Heart right ventricle (tissue), 16 donors: ENCODE measurements around the gene ANKH. TPM values are rescaled to one million over a fixed set of nuclear protein-coding genes. Genes with fewer than 3 reads are reported as not detected.
"Not testable (repeated sequence)": the region's sequence is repeated elsewhere in the genome, so short reads cannot be mapped to it uniquely, and the experiment has no call there.

Experiments used
- ATAC-seq, 8 donors: fragments of 200-7000 bp; cut with Tn5 transposase; one replicate each; pipeline ENCODE4 v1.9.1; 2020; ENCODE audit warnings: mild to moderate bottlenecking in 8 of 8, moderate library complexity in 8 of 8, moderate number of reproducible peaks in 1 of 8
- DNase-seq, 2 donors: peaks; one replicate each; pipeline ENCODE4 v3.0.0-alpha.2; 2020
- H3K27ac ChIP-seq, 10 donors: fragments of 200-600 bp; sonication (generic) in 2 of 10; one replicate each; pipeline versions ENCODE4 v1.5.0 to v1.8.0; 2020 to 2022; ENCODE audit warnings: mild to moderate bottlenecking in 3 of 10
- H3K27me3 ChIP-seq, 7 donors: fragments of 200-600 bp; one replicate each; pipeline ENCODE4 v1.8.0; 2021 to 2022; ENCODE audit warnings: mild to moderate bottlenecking in 2 of 7
- H3K36me3 ChIP-seq, 9 donors: fragments of 200-600 bp; sonication (generic) in 1 of 9; one replicate each; pipeline versions ENCODE4 v1.5.0 to v1.8.0; 2020 to 2022; ENCODE audit warnings: mild to moderate bottlenecking in 2 of 9
- H3K4me1 ChIP-seq, 9 donors: fragments of 200-600 bp; sonication (generic) in 1 of 9; one replicate each; pipeline versions ENCODE4 v1.5.0 to v1.8.0; 2020 to 2022; ENCODE audit warnings: mild to moderate bottlenecking in 4 of 9
- H3K4me3 ChIP-seq, 10 donors: fragments of 200-600 bp; sonication (generic) in 2 of 10; one replicate each; pipeline versions ENCODE4 v1.5.0 to v1.8.0; 2020 to 2022; ENCODE audit warnings: mild to moderate bottlenecking in 7 of 10, moderate library complexity in 2 of 10
- H3K9me3 ChIP-seq, 11 donors: fragments of 200-600 bp in 10 of 11; sonication (generic) in 2 of 11; one replicate each; pipeline versions ENCODE4 v1.5.0 to v1.8.0; 2013 to 2022; ENCODE audit warnings: mild to moderate bottlenecking in 2 of 11, control low read depth in 1 of 11, moderate library complexity in 1 of 11
- CTCF ChIP-seq, 9 donors: fragments of 200-600 bp; sonication (generic) in 2 of 9; IDR thresholded peaks; one replicate each; pipeline versions ENCODE4 v1.5.0 to v1.8.0; 2021 to 2022; ENCODE audit warnings: antibody characterized with exemption in 9 of 9, mild to moderate bottlenecking in 5 of 9, moderate library complexity in 1 of 9
- WGBS, 2 donors: extraction: QIAGEN DNeasy Blood & Tissue Kit; methylation state at CpG; one replicate each; pipeline ENCODE4 v1.1.7; 2013; ENCODE audit warnings: inconsistent platforms in 1 of 2; 5-methylcytosine and 5-hydroxymethylcytosine counted together
- intact Hi-C, 10 donors: fragments of 100-400 bp; cut with DNase I; formaldehyde crosslinking; loops; one replicate each; pipeline versions ENCODE4 v1.11.1 to v1.14.2; 2022
- polyA plus RNA-seq, 2 donors: library from polyadenylated mRNA; stranded (reverse); fragments of 200-250 nt; gene quantifications; one replicate each; pipeline ENCODE4 v1.2.3, GENCODE V29; 2013
- total RNA-seq, 10 donors: library from RNA; stranded (reverse); fragmentation: NEBNext Ultra II Directional in 3 of 10; extraction: Animal tissue kit (Norgen Biotek cat#: 25700) in 3 of 10; gene quantifications; one replicate each; pipeline versions ENCODE4 v1.2.1 to v1.2.4, GENCODE V29; 2021 to 2023
- donor health status: Arrhythmogenic right ventricular cardiomyopathy.
- donor health status: ischemic (EF 13 %, LVEDD 7.1; RV severe dilation, severe dysfunction).
- donor health status: healthy with polysubstance abuse.
- donor health status: DM: no; HTN: yes; CAD: no.
- donor health status: DM: no; HTN: no; CAD: no.
- donor health status: ischemic (EF 25% LVEDD 6.9; RV normal size, moderate dysfunction).
- donor health status: ischemic (EF 25% LVEDD 5.7; RV mildly dilated, moderate dysfunction).
- donor health status: healthy.
- donor health status: DM: yes; HTN: yes; CAD: no.
- donor health status: Ischemic cardiomyopathy.
- donor health status: ischemic (EF 35%, LVEDD 5.7; RV mildly dilated, moderate dysfunction).
- donor health status: nonischemic (EF 11% LVEDD 7.7; RV severe dilation, severe dysfunction).
- donor health status: DM: yes; HTN: yes; CAD: no.
- donor health status: PGD.
- donor health status: ischemic (EF 29% LVEDD 5.4; RV normal size, mild dysfunction).
- donor health status: nonischemic (EF 23%, LVEDD 6.1; RV moderate dilation, normal function).

Gene ANKH
- total and polyA plus RNA-seq, 12 donors = 51.0 to 256 (median 192) TPM

DNA sequence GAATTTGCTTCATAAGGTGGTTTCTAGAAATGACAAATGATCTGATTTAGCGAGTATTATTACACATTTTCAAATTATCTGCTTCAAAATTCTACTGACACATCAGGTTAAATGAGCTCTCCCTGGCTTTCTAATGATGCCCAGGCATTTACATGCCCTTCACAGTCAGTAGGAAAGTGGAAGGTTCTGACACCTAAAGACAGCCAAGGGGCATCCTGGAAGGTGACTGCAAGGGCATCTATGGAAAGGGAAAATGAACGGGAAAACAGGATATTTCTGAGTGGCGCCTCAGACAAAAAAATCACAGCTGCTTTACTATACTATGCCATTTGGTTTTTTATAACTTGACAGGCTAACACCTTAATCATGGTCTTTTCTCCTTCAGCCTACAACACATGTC, 31.0 kb downstream of the ANKH start:
- intact Hi-C loops = no loop called here
- Histone ChIP-seq H3K27me3 (no peaks in the 10 kb centered on the region), H3K36me3 (peaks cover 0 to 37% (median 0%) of the 10 kb centered on the region in 9 donors), H3K4me3 (no peak overlapping the region), H3K9me3 (peaks cover 0 to 6% (median 0%) of the 10 kb centered on the region in 11 donors), H3K27ac (no peak overlapping the region), H3K4me1 (peaks cover 0 to 12% (median 0%) of the 10 kb centered on the region in 9 donors)
- no peak for TF ChIP-seq CTCF (IDR thresholded peaks at IDR 0.05)
- WGBS, 2 donors = 83 to 84% methylated on average over 3 of the region's 3 CpGs
- ATAC-seq (no peak), DNase-seq (no peak)

GRCh38 chr5:14838396-14839319, 32.9 kb downstream of the ANKH start:
- H3K36me3 ChIP-seq = peaks cover 0 to 24% (median 0%) of the 10 kb centered on the region in 9 donors
- intact Hi-C loops = no loop called here
- H3K9me3 ChIP-seq = peaks cover 0 to 6% (median 0%) of the 10 kb centered on the region in 11 donors
- WGBS, 2 donors = 86 to 89% methylated on average over 15 of the region's 15 CpGs
- H3K27me3 ChIP-seq = no peaks in the 10 kb centered on the region
- H3K4me1 ChIP-seq = peaks cover 0 to 15% (median 6%) of the 10 kb centered on the region in 9 donors
- no peak for DNase-seq
- no peak for TF ChIP-seq CTCF (IDR thresholded peaks at IDR 0.05)
- H3K4me3 ChIP-seq = no peak overlapping the region
- ATAC-seq = no peak
- no peak overlapping the region for H3K27ac ChIP-seq

- intact Hi-C loops, H3K27ac ChIP-seq, ATAC-seq, H3K9me3 ChIP-seq, H3K4me3 ChIP-seq, H3K27me3 ChIP-seq, DNase-seq: not testable (repeated sequence)
- Histone ChIP-seq H3K36me3 (peaks cover 0 to 24% (median 0%) of the 10 kb centered on the region in 9 donors), H3K4me1 (peaks cover 2 to 26% (median 13%) of the 10 kb centered on the region in 9 donors)
- 96 to 98% methylated on average over 5 of the region's 7 CpGs for WGBS, 2 donors
Observed at GRCh38 chr5:14837423-14838122, 34.0 kb downstream of the ANKH start.

GRCh38 chr5:14834584-14835550, 36.7 kb downstream of the ANKH start:
- no peak overlapping the region for H3K4me3 ChIP-seq
- no peak for TF ChIP-seq CTCF (IDR thresholded peaks at IDR 0.05)
- peaks cover 0 to 21% (median 0%) of the 10 kb centered on the region in 9 donors for H3K36me3 ChIP-seq
- no peak overlapping the region for H3K27ac ChIP-seq
- peaks cover 0 to 6% (median 0%) of the 10 kb centered on the region in 11 donors for H3K9me3 ChIP-seq
- H3K4me1 ChIP-seq = peaks cover 8 to 51% (median 27%) of the 10 kb centered on the region in 9 donors
- WGBS, 2 donors = 94% methylated on average over 11 of the region's 11 CpGs
- intact Hi-C loops = no loop called here
- no peaks in the 10 kb centered on the region for H3K27me3 ChIP-seq
- no peak for DNase-seq
- ATAC-seq = no peak
